Measurements from ENCODE around the gene DNAH12.
"Not testable (repeated sequence)": the region's sequence is repeated elsewhere in the genome, so short reads cannot be mapped to it uniquely, and the experiment has no call there.

- TF ChIP-seq POLR2A (IDR thresholded peaks at IDR 0.05; ENCODE audit: low read length); GATA1 (IDR thresholded peaks at IDR 0.05; ENCODE audit: low read depth, low read length): not testable (repeated sequence)
These were observed 67.0 kb downstream of the DNAH12 start for GRCh38 chr3:57477193-57477592.
